HG02642 (cell line): ENCODE results near the gene HDC.

Experiments used
- ATAC-seq: cut with Tn5 transposase; IDR thresholded peaks from one replicate; pipeline ENCODE4 v1.9.1; 2021; ENCODE audit warnings: mild to moderate bottlenecking; ENCODE audit not compliant: unreplicated experiment, poor library complexity

Gene HDC

DNA sequence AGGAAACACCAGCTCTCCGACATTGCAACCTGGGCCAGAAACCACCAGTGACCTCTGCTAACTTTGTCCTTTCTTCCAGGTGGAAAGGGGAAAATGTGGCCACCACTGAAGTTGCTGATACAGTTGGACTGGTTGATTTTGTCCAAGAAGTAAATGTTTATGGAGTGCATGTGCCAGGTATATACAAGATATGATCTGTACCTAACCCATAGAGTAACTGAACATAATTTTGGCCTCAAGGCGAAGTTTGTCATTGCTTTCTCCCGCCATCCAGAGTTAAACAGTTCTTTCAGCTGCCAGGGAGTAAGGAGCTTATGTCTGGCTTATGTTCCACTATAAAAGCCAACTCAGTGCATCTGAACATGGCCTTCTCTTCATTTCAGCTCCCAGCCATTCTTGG lies 36.7 kb downstream of the HDC start:
- ATAC-seq: no peak

DNA sequence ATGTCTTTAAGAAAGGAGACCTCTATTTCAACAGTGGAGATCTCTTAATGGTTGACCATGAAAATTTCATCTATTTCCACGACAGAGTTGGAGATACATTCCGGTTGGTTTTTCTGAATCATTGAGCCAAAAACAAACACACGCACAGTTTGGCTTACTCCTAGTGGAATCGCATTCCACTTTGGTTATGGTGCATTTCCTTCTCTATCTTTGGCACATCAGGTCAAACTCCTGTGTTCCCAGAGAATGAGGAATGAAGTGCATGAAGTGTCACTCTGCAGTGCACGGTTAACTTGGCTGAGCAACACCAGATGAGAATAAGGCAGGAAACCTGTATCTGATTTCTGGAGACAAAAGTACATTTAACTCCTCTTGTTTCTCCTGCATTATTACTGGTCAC lies 38.5 kb downstream of the HDC start:
- no peak for ATAC-seq

DNA sequence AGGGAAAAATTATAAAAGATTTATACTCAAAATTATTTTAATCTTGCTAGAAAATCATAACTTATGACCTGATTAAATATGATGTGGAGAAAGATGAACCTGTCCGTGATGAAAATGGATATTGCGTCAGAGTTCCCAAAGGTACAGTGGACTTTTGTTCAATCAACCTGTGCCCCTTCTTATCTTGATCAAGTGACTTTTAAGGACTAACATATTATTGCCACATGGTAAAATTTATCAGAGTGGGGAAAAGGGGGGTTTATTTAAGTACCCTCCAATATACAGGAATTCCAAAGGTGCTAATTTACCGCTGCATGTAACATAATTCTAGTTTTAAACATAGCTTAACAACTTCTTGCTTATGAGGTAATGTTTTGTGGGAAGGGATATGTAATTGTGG lies 39.6 kb downstream of the HDC start:
- no peak for ATAC-seq

DNA sequence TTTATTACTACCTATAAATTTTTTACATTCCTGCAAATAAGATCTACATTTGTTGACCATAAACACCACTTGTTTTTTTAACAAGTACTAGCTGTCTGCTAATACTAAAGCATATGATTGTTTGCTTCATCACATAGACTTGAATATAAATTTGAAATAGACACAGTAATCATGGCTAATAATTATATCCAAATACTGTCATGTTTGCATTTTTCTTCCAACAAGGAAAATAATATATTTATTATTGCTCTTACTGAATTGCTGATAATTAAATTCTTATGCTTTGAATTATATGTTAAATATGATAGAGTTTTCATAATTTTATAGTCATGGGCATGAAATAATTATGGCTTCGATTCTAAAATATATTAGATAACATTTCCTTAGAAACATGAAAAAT lies 40.5 kb downstream of the HDC start:
- no peak for ATAC-seq

DNA sequence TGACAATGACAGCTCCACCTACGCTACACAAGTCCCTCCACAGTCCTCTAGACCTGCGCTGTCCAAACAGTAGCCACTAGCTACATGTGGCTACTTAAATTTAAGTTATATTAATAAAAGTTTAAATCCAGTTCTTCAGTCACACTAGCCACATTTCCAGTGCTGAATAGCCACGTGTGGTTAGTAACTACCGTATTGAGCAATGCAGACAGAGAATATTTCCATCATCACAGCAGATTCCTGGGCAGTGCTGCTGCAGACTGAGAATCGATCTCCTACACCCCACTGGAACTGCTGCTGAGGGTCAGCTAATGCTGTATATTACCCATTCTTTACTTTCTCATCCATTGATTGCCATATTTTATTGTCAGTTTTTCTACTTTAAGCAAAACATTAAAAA lies 40.9 kb downstream of the HDC start:
- ATAC-seq: no peak

DNA sequence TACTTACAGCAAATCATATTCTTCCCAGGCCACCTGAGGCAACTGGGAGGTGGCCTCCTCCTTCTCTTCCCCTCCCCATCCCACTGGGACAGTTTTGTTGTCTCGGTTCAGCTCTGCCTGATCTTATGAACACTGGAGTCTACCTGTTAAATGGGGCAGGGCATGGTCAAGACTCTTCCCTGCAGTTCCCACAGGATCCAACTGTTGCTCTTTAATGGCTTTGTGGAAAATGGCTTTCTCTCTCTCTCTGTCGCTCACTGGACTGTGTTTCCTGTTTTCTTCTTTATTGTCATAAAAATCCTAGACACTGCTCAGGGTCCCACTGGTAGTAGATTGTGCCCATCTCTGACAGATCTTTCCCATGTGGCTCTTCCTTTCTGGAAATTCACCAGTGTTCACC lies 43.3 kb downstream of the HDC start:
- ATAC-seq: no peak

DNA sequence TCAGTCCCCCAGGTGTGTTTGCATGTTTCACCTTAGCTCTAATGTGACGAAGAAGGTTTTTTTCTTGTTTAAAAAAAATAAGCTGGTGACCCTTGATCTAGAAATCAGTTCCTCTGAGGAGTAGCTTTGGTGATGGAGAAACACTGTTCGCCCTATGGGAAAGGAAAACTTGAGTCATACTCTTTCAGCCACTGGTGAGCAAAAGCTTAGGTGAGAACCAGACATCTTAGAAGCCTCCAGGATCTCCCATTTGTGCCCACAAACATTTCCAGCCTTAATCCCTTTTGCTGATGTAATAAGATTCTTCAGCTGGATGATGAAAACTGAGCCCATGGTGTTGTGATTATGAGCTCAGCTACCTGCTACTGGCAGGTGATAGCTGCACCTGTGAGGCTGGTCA lies 45.7 kb downstream of the HDC start:
- ATAC-seq: no peak

DNA sequence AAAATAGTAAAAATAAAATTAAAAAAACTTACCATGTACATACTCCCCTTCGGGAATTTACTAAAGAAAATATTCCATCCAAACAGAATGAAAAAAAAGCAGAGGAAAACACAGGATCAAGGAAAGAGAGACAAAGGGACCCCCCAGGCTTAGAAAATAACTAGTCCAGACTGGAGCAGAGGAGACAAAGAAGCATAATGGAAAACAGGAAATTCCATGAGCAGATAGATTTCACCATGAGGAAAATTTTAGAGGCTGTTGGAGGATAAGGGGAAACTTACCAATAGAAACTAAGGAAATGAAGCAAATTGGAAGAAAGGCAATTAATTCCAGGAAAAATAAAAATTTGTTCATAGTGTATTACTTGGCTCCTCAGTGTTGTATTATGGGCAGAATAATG lies 46.8 kb downstream of the HDC start:
- ATAC-seq: no peak

DNA sequence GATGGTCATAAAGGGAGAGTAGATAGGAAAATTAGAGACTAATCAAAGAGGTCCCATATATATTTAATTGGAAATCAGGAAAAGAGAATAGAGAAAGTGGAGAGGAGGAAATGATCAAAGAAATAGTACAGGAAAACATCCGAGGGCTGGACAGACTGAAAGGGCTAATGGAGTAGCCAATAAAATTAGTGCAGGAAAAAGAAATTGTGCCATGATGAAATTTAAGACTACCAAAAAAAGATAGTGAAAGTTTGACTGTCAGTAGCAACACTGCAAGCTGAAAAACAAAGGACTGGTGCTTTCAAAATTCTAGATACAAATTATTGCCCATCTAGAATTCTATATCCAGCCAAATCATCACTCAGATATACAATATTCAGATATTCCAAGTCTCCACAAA lies 47.2 kb downstream of the HDC start:
- ATAC-seq: no peak

DNA sequence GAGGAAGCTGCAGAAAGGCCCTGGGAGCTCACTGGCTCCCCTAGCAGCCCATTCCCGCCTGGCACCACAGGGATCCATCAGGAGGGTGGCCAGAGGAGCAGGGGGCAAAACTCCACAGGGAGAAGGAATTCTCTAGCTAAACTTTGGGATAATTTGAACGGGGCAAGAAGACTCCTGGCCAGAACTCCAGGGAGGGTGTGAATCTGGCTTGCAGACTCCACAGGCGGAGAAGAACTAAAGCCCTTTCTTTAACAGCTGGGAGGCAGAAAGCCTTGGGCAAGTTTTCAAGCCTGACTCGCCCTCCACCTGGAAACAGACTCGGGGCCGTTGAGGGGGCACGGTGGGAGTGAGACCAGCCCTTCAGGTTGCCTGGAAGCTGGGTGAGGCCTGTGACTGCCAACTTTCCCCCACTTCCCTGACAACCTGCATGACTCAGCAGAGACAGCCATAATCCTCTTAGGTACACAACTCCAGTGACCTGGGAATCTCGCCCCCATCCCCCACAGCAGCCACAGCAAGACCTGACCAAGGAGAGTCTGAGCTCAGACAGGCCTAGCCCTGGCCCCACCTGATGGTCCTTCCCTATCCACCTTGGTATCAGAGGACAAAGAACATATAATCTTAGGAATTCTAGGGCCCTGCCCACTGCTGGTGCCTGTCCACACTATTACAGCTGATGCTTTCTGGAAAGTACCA lies 54.9 kb downstream of the HDC start:
- ATAC-seq: no peak

DNA sequence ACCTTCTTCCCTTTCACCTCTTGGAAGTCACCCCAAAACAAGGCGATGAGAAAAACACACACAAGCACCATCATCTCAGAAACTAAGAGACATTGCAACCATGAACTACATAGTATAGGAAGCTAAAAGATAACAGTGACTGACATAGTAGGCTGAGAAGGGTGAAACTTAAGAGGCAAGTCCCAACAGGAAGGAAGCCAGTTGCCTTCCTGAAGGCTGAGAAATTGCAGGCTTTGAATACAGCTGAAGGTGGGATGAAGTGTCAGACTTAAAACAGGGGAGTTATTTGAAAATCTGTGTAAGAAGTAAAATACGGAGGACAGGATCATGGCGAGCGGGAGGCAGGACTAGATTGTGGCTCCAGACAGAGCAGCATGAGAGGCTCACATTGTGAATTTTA lies 55.7 kb downstream of the HDC start:
- no peak for ATAC-seq

DNA sequence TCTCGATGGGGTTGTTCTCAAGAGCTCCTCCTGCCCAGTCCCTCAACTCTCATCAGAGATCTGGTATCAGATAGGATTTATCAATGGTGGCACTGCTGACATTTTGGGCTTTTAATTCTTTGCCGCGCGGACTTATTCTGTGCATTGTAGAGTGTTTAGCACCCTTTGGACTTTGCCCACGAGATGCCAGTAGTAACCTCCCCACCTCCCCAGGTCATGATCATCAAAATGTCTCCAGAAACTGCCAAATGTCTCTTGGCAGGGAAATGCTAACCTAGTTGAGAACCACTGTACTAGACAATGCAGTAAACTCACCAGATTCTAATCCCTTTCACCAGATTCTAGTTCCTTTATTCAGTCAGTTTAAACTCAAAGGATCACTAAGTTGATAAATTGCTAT lies 59.5 kb downstream of the HDC start:
- ATAC-seq: no peak

DNA sequence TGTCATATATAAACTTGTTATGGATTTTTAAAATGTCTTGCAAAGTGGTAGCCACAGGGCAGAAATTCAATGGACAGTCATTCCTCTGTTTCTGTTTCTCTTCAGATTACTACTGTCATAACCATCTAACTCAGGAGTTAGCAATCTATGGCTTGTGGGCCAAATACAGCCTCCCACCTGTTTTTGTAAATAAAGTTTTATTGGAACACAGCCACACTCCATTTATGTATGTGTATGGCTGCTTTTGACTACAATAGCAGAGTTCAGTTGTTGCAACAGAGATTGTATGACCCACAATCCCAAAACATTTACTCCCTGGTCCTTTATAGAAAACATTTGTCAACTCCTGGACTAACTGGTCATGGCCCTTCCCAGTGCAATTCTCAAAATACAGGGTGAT lies 63.5 kb downstream of the HDC start:
- ATAC-seq: no peak

DNA sequence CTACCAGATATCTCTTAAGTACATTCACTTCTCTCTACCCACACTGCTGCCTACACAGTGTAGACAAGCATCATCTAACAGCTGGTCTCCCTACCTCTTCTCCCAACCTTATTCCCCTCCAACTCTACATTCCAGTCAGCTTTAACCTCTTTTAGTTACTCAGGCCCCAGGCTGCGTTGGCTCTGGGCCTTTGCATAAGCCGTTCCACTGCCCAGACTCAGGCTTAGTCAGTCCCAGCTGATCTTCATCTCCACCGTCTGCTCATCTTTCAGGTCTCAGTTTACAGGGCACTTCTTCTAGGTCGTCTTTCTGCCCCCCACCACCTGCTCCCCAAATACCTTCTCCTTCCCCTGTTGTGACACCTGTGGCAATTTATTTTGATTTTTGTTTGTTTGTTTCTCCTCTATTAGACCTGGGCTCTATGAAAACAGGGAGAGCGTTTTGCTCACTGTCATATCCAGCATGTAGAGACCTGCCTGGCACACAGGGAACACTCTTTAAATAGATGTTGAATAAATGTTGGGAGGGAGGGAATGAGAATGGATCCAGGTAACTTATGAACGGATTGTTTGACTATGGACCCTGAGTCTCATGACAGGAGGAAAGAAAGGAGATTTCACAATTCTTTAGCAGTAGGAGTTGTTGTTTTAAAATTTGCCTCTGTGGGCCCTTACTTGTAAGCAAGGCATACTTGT lies 72.5 kb downstream of the HDC start:
- no peak for ATAC-seq

DNA sequence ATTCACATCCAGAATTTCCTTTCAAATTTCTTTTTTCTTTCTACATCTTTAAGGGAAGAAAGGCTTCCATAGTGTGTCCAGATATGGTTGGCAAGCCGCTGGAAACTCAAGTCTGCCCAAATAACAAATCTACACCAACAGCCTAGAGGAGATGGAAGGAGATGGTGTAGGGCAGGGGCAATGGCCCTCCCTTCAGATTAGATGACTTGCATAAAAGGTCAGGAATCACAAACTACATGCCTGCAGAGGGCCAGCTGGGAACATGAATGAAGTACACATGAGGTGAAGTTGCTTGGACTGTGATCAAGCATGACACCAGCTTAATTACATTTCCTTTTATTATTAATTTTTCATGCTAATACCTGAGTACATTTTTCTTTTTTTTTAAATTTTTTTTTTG lies 73.4 kb downstream of the HDC start:
- no peak for ATAC-seq
